NB4 (cell line): ENCODE data around the gene FAM110C.

Experiments used
- MYC ChIP-seq: IDR thresholded peaks from 2 replicates; pipeline ENCODE4 v1.6.1; 2011; ENCODE audit warnings: low read depth, low read length
- POLR2A ChIP-seq: IDR thresholded peaks from 2 replicates; pipeline ENCODE4 v1.6.1; 2011; ENCODE audit warnings: mild to moderate bottlenecking; ENCODE audit not compliant: insufficient read length; ENCODE audit errors: extremely low read depth
- TF ChIP-seq, protein P1 (sequence below): IDR thresholded peaks from one replicate; pipeline ENCODE4 v1.5.1; 2012; ENCODE audit warnings: low read depth, low read length
- TF ChIP-seq, protein P2 (sequence below): IDR thresholded peaks from 2 replicates; pipeline ENCODE4 v1.6.1; 2011; ENCODE audit warnings: low read depth, low read length

DNA sequence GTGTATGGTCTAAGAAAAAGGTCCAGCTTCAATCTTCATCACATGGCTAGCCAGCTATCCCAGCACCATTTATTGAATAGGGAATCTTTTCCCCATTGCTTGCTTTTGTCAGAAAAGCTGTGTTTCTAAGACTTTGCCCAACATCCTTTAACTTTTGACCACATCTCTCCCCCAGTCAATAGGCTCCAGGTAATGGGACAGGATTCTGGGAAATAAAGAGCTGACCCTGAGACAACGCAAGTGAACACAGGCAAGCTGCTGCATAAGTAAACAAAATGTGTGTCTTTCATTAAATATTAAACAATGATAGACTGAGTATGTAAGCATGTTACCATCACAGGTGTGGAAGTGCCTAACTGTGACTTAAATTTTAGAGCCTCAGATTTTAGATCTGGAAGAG lies 23.0 kb downstream of the FAM110C start:
- TF ChIP-seq, protein P1, sequence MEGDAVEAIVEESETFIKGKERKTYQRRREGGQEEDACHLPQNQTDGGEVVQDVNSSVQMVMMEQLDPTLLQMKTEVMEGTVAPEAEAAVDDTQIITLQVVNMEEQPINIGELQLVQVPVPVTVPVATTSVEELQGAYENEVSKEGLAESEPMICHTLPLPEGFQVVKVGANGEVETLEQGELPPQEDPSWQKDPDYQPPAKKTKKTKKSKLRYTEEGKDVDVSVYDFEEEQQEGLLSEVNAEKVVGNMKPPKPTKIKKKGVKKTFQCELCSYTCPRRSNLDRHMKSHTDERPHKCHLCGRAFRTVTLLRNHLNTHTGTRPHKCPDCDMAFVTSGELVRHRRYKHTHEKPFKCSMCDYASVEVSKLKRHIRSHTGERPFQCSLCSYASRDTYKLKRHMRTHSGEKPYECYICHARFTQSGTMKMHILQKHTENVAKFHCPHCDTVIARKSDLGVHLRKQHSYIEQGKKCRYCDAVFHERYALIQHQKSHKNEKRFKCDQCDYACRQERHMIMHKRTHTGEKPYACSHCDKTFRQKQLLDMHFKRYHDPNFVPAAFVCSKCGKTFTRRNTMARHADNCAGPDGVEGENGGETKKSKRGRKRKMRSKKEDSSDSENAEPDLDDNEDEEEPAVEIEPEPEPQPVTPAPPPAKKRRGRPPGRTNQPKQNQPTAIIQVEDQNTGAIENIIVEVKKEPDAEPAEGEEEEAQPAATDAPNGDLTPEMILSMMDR, result no peak
- TF ChIP-seq POLR2A, result no peak
- TF ChIP-seq, protein P2, sequence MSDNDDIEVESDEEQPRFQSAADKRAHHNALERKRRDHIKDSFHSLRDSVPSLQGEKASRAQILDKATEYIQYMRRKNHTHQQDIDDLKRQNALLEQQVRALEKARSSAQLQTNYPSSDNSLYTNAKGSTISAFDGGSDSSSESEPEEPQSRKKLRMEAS, result no peak
- no peak for TF ChIP-seq MYC
